ENCODE results near the gene MYOM3.

DNA sequence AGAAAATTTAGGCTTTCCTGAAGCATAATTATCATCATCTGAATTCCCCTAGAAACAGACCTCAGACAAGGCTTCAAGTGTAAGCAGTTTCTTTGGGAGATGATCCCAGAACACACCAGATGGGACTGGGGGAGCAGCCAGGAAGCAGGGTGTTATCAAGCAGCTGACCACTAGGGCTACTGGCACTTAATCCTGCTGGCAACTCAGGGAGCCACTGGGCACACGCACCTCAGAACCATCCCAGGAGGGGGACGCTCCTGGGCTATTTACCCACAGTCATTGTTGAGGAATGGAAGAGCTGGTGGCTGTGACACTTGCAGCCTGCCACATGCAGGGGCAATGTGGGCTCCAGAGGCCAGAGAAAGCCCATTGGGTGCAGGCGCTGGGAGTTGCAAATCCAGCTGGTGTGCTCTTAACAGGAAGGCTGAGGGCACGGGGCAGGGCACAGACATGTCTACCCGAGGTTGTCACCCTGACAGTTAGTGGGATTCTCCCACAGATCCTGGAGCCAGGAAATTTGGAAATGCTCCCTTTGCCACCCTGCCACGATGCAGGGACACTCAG lies 46.1 kb upstream of the MYOM3 start:
- TF ChIP-seq, protein P1, sequence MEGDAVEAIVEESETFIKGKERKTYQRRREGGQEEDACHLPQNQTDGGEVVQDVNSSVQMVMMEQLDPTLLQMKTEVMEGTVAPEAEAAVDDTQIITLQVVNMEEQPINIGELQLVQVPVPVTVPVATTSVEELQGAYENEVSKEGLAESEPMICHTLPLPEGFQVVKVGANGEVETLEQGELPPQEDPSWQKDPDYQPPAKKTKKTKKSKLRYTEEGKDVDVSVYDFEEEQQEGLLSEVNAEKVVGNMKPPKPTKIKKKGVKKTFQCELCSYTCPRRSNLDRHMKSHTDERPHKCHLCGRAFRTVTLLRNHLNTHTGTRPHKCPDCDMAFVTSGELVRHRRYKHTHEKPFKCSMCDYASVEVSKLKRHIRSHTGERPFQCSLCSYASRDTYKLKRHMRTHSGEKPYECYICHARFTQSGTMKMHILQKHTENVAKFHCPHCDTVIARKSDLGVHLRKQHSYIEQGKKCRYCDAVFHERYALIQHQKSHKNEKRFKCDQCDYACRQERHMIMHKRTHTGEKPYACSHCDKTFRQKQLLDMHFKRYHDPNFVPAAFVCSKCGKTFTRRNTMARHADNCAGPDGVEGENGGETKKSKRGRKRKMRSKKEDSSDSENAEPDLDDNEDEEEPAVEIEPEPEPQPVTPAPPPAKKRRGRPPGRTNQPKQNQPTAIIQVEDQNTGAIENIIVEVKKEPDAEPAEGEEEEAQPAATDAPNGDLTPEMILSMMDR (IDR thresholded peaks at IDR 0.05) = peak in 1 of 7 experiments; percentile 13
- no peak for TF ChIP-seq POLR2A (IDR thresholded peaks at IDR 0.05)

Data from body of pancreas (tissue), 4 donors.